Astrocyte (in vitro differentiated cells and primary cell): ENCODE data around the gene XPO6. TPM values are rescaled to one million over a fixed set of nuclear protein-coding genes. Genes with fewer than 3 reads are reported as not detected.

ENCODE experiments used
- DNase-seq: peaks from one replicate; pipeline ENCODE4 v3.0.0-alpha.2; 2010; ENCODE audit warnings: low read depth
- FAIRE-seq: peaks from 2 replicates; lab custom pipeline; 2011; peaks lifted over from hg19 to GRCh38; lab: Jason Lieb, UNC
- H2AFZ ChIP-seq: 2 replicates; pipeline ENCODE4 v1.6.0; 2012; ENCODE audit warnings: low read depth, low read length, inconsistent platforms
- H3K27ac ChIP-seq: 2 replicates; pipeline ENCODE4 v1.5.1; 2011; ENCODE audit warnings: low read depth, low read length, inconsistent platforms
- H3K27me3 ChIP-seq: 2 replicates; pipeline ENCODE4 v1.6.0; 2011; ENCODE audit warnings: low read length, inconsistent platforms; ENCODE audit not compliant: insufficient read depth
- H3K36me3 ChIP-seq: 2 replicates; pipeline ENCODE4 v1.5.1; 2011; ENCODE audit warnings: low read length, inconsistent platforms; ENCODE audit not compliant: insufficient read depth
- H3K4me1 ChIP-seq: 2 replicates; pipeline ENCODE4 v1.5.1; 2011; ENCODE audit warnings: low read length, inconsistent platforms; ENCODE audit not compliant: insufficient read depth
- H3K4me2 ChIP-seq: 2 replicates; pipeline ENCODE4 v1.6.0; 2012; ENCODE audit warnings: low read length, inconsistent platforms
- H3K4me3 ChIP-seq: 2 replicates; pipeline ENCODE4 v1.5.1; 2011; ENCODE audit warnings: low read depth, mild to moderate bottlenecking, low read length, inconsistent platforms; ENCODE audit not compliant: insufficient read depth
- H3K79me2 ChIP-seq: 2 replicates; pipeline ENCODE4 v1.6.0; 2012; ENCODE audit warnings: mild to moderate bottlenecking, low read length, inconsistent platforms; ENCODE audit not compliant: insufficient read depth
- H3K9ac ChIP-seq: 2 replicates; pipeline ENCODE4 v1.6.0; 2012; ENCODE audit warnings: mild to moderate bottlenecking, low read length, inconsistent platforms
- H3K9me3 ChIP-seq: 2 replicates; pipeline ENCODE4 v1.5.1; 2012; ENCODE audit warnings: low read depth, mild to moderate bottlenecking, low read length, inconsistent platforms; ENCODE audit not compliant: insufficient read depth
- H4K20me1 ChIP-seq: 2 replicates; pipeline ENCODE4 v1.6.0; 2012; ENCODE audit warnings: low read length, inconsistent platforms; ENCODE audit not compliant: insufficient read depth
- H3K27ac Mint-ChIP-seq: one replicate; pipeline ENCODE4 v1.8.0; 2021; ENCODE audit warnings: mild to moderate bottlenecking, mixed read lengths; ENCODE audit not compliant: unreplicated experiment
- H3K27me3 Mint-ChIP-seq: one replicate; pipeline ENCODE4 v1.8.0; 2021; ENCODE audit warnings: low read depth, mixed read lengths; ENCODE audit not compliant: unreplicated experiment
- H3K36me3 Mint-ChIP-seq: one replicate; pipeline ENCODE4 v1.8.0; 2021; ENCODE audit warnings: low read depth, mixed read lengths; ENCODE audit not compliant: unreplicated experiment
- H3K4me1 Mint-ChIP-seq: one replicate; pipeline ENCODE4 v1.8.0; 2021; ENCODE audit warnings: low read depth, mixed read lengths; ENCODE audit not compliant: unreplicated experiment
- H3K4me3 Mint-ChIP-seq: one replicate; pipeline ENCODE4 v1.8.0; 2021; ENCODE audit warnings: mild to moderate bottlenecking, moderate library complexity, mixed read lengths; ENCODE audit not compliant: unreplicated experiment
- H3K9me3 Mint-ChIP-seq: one replicate; pipeline ENCODE4 v1.8.0; 2021; ENCODE audit warnings: mild to moderate bottlenecking, mixed read lengths; ENCODE audit not compliant: unreplicated experiment
- CTCF ChIP-seq: IDR thresholded peaks from 2 replicates; pipeline ENCODE4 v1.5.1; 2011; ENCODE audit warnings: low read depth, mild to moderate bottlenecking, inconsistent platforms, low read length, moderate library complexity; ENCODE audit not compliant: insufficient read depth
- EZH2 ChIP-seq: IDR thresholded peaks from 2 replicates; pipeline ENCODE4 v1.6.1; 2012; ENCODE audit warnings: mild to moderate bottlenecking, low read length, inconsistent platforms; ENCODE audit not compliant: insufficient read depth
- total RNA-seq: library from RNA; stranded (reverse); gene quantifications from 2 replicates; pipeline ENCODE4 v1.2.1, GENCODE V29; 2021

Gene XPO6
- total RNA-seq, 1 donor from 2014 or later, result 135 TPM

GRCh38 chr16:28125592-28125991 lies 86.2 kb downstream of the XPO6 start:
- DNase-seq (no peak), FAIRE-seq (no peak)
- H3K27ac ChIP-seq, result no peak overlapping the region
- no peak overlapping the region for H3K4me2 ChIP-seq
- no peaks in the 10 kb centered on the region for H3K27me3 ChIP-seq
- H3K36me3 Mint-ChIP-seq, result peaks cover 30% of the 10 kb centered on the region
- H3K36me3 ChIP-seq, result peaks cover 52% of the 10 kb centered on the region
- no peaks in the 10 kb centered on the region for H3K4me1 ChIP-seq
- no peaks in the 10 kb centered on the region for H3K4me1 Mint-ChIP-seq
- no peaks in the 10 kb centered on the region for H3K27me3 Mint-ChIP-seq
- H4K20me1 ChIP-seq, result peaks cover 40% of the 10 kb centered on the region
- H3K9me3 ChIP-seq, result no peaks in the 10 kb centered on the region
- no peak for TF ChIP-seq EZH2
- no peak for TF ChIP-seq CTCF
- H3K9me3 Mint-ChIP-seq, result no peaks in the 10 kb centered on the region
- H3K79me2 ChIP-seq, result peaks cover 24% of the 10 kb centered on the region
- H3K4me3 ChIP-seq, result no peak overlapping the region
- no peak overlapping the region for H3K27ac Mint-ChIP-seq
- no peak overlapping the region for H2AFZ ChIP-seq
- H3K9ac ChIP-seq, result no peak overlapping the region
- H3K4me3 Mint-ChIP-seq, result no peak overlapping the region

- H3K9me3 Mint-ChIP-seq, result no peaks in the 10 kb centered on the region
- H4K20me1 ChIP-seq, result peaks cover 9% of the 10 kb centered on the region
- H3K27me3 ChIP-seq, result no peaks in the 10 kb centered on the region
- no peak for TF ChIP-seq CTCF
- TF ChIP-seq EZH2, result no peak
- no peak overlapping the region for H3K4me3 Mint-ChIP-seq
- H3K27ac ChIP-seq, result no peak overlapping the region
- no peak overlapping the region for H3K4me2 ChIP-seq
- H3K36me3 Mint-ChIP-seq, result peaks cover 16% of the 10 kb centered on the region
- no peak overlapping the region for H2AFZ ChIP-seq
- DNase-seq, result no peak
- no peak overlapping the region for H3K27ac Mint-ChIP-seq
- no peaks in the 10 kb centered on the region for H3K79me2 ChIP-seq
- H3K4me1 ChIP-seq, result no peaks in the 10 kb centered on the region
- H3K9ac ChIP-seq, result no peak overlapping the region
- H3K9me3 ChIP-seq, result no peaks in the 10 kb centered on the region
- peaks cover 53% of the 10 kb centered on the region for H3K36me3 ChIP-seq
- no peaks in the 10 kb centered on the region for H3K27me3 Mint-ChIP-seq
- H3K4me1 Mint-ChIP-seq, result no peaks in the 10 kb centered on the region
- no peak for FAIRE-seq
- H3K4me3 ChIP-seq, result no peak overlapping the region
These were observed 90.2 kb downstream of the XPO6 start for GRCh38 chr16:28121527-28121926.

GRCh38 chr16:28120754-28121153 lies 91.0 kb downstream of the XPO6 start:
- Mint-ChIP-seq H3K9me3 (no peaks in the 10 kb centered on the region), H3K4me3 (no peak overlapping the region), H3K27ac (no peak overlapping the region), H3K4me1 (no peaks in the 10 kb centered on the region), H3K36me3 (peaks cover 19% of the 10 kb centered on the region), H3K27me3 (no peaks in the 10 kb centered on the region)
- no peak overlapping the region for H3K4me3 ChIP-seq
- no peaks in the 10 kb centered on the region for H3K79me2 ChIP-seq
- DNase-seq (no peak), FAIRE-seq (no peak)
- no peak overlapping the region for H3K9ac ChIP-seq
- no peak overlapping the region for H3K4me2 ChIP-seq
- H3K4me1 ChIP-seq, result no peaks in the 10 kb centered on the region
- no peak overlapping the region for H2AFZ ChIP-seq
- peaks cover 53% of the 10 kb centered on the region for H3K36me3 ChIP-seq
- H4K20me1 ChIP-seq, result peaks cover 11% of the 10 kb centered on the region
- H3K27me3 ChIP-seq, result no peaks in the 10 kb centered on the region
- TF ChIP-seq CTCF (no peak), EZH2 (no peak)
- no peaks in the 10 kb centered on the region for H3K9me3 ChIP-seq
- no peak overlapping the region for H3K27ac ChIP-seq
